Subcutaneous adipose tissue (tissue), 4 donors: ENCODE data around the gene GABRB1. TPM values are rescaled to one million over a fixed set of nuclear protein-coding genes. Genes with fewer than 3 reads are reported as not detected.

ENCODE experiments used
- total RNA-seq, 4 donors: library from RNA; depleted of rRNA; stranded (reverse); fragments of >200 nt; gene quantifications; one replicate each; pipeline ENCODE4 v1.1.0, GENCODE V29; 2016
- TF ChIP-seq, protein P1 (sequence below): fragments of 450-650 bp; IDR thresholded peaks from one replicate; pipeline ENCODE4 v1.5.1; 2016; ENCODE audit warnings: low read depth, mild to moderate bottlenecking, control low read depth, antibody characterized with exemption, moderate library complexity

The GABRB1 gene
- total RNA-seq, 4 donors from 2014 or later = not detected

DNA sequence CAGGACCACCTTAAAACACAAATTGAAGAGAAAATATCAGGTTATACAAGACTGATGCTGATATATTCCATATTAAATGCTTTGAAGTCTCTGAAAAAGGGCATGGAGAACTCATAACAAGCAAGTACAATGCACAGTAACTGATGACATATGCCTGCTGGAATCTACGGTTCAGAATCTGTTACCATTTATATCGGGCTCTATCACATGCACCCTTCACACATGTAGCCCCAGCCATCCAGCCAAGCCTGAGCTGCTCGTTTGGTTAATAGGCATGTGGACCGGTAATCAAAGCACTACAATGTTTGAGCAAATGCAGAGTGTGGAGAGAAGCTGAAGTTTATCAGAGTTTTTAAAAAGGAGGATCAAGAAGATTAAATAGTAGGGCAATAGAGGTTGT lies 420.3 kb downstream of the GABRB1 start:
- TF ChIP-seq, protein P1, sequence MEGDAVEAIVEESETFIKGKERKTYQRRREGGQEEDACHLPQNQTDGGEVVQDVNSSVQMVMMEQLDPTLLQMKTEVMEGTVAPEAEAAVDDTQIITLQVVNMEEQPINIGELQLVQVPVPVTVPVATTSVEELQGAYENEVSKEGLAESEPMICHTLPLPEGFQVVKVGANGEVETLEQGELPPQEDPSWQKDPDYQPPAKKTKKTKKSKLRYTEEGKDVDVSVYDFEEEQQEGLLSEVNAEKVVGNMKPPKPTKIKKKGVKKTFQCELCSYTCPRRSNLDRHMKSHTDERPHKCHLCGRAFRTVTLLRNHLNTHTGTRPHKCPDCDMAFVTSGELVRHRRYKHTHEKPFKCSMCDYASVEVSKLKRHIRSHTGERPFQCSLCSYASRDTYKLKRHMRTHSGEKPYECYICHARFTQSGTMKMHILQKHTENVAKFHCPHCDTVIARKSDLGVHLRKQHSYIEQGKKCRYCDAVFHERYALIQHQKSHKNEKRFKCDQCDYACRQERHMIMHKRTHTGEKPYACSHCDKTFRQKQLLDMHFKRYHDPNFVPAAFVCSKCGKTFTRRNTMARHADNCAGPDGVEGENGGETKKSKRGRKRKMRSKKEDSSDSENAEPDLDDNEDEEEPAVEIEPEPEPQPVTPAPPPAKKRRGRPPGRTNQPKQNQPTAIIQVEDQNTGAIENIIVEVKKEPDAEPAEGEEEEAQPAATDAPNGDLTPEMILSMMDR = no peak

DNA sequence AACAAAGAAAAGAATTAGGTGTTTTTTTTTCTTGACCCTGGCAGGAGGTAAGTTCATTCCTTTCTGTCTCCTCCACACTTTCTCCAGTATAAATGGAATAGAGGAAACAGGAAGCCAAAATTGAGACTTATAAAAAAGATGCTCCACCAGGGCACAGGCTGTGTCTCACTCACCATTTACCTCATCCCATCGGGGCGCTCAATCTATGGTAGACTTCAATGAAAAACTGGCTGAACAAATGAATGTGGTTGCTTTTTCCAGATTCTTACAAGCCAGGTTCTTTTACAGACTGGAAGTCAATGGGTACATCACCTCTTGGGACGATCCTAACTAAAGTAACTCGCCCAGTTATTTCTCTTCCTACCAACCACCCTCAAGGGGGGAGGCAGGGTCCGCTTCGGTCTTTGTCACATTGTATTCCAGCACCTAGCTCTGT lies 431.4 kb downstream of the GABRB1 start:
- TF ChIP-seq, protein P1 = no peak

DNA sequence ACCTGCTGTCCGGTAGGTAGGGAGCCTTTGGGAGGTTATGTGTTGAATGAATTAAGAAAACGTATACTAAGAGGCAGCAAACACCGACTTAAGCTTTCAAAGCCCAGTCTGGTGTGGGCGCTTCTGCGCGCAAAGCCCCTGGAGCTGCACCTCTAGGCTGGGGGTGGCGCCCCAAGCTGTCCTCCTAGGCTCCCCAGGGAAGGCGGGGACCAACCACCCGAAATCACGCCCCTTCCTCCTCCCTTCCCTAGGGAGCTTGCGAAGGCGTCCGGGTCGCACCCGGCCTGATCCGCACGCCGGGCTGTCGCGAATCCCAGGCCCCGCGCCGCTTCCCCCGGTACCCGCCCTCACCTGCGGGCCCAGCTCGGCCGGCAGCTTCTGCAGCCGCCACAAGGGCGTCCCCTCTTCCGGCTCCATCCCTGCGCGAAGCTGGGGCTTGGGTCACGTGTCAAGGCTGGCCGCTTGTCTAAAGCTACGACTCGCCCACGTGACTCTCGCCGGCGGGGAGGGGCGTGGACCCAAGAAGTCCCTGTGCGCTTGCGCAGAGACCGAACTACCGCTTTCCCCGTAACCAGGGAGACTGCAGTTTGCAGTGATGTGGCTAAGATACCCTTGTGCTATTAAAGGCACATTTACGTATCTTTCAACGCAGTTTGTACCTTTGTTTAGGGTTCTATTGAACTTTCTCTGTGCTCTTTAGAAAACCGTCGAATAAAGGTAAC lies 432.0 kb downstream of the GABRB1 start, which contains the start of gene COMMD8:
Gene COMMD8 (minus strand): TSS at position 468 of the 722 bp plus-strand sequence. CDS start 51 bp downstream, at position 417.
- TF ChIP-seq, protein P1 = no peak

DNA sequence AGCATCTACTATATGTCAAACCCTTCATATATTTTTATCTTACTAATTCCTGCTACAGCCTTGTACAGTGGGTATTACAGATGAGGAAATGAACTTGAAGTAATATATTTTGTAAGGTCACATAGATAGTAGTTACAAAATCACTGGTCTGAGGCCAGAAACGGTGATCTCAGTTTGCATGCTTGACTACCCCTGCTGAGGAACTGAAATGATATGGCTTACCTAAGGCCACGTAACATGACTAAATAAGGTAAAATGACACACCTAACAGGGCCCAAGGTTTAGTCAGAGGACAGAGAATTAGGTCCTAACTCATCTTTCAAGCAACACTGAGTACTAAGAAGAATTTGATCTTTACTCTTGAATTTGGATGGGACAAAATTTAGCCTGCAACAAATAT lies 433.6 kb downstream of the GABRB1 start:
- TF ChIP-seq, protein P1 = no peak

DNA sequence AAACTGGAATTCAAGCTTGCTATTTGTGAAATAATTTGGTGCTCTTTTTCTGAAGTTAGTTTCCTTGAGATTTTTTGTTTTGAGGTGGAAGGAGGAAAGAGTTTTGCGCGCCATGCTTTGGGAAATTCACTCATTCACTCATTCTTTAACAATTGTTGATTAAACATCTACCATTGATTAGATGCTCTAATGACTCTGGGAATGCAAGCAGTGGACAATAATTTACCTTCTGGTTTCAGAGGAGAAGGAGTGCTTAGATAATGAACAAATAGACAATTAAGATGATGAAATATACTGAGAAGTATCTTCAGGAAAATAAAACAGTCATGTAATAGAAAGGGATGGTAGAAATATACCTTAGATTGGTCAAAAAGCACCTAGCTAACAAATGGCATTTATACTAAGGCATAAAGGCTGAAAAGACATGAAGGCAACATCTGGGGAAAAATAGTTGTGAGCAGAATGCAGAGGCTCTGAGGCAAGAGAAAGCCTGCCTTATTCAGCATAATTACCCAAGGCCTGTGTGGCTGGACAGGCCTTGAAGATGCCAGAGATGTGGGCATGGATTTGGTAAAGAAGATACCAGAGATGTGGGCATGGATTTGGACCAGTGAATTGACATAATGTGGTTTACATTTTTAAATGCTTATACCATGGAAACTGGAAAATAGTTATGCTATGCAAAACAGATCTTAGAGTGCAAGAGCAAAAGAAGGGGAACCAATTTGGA lies 434.9 kb downstream of the GABRB1 start:
- TF ChIP-seq, protein P1 = no peak

DNA sequence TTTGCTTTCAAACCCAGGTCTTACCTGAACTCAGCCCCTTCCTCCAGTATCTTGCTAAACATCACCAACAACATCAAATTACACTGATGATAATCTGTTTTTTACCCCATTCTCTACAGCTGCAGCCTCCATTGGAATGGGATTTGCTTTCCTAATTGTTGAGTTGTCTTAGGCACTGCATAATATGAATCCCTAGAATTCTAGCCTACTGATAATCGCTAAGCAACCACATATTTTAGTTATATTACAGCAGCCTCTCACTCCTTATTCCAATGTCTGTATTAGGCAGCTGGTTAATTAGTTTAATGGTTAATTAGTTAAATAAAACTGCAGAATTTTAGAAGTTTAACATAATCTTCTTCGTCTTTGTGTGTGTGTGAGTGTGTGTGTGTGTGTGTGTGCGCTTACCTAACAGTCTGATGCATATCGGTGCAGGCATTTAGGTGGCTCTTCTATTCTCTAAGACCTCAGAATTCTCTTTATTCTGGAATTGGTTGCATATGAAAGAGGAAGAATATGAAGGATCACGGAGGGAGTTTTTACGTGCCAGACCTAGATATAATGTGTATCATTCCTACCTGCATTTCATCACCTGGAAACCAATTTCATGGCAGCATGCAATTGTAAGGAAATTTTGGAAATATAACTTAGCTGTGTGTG lies 437.5 kb downstream of the GABRB1 start:
- TF ChIP-seq, protein P1 = no peak

DNA sequence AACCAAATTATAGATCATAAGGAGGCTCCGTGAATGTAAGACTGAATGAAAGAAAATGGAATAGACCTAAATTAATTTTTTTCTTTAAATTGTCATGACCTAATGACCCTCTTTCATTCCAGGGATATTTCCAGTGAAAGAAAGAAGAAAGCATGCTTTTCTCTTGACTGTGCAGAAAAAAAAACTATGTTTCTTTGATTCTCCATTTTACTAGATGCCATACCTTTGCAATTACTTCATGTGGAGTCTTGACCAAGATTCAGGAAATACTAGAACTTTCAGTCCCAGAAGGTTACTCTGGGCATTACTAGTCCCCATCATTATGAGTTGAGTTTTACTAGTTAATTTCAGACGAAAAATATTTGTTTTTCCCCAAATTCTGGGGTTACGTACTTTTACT lies 438.6 kb downstream of the GABRB1 start:
- TF ChIP-seq, protein P1 = no peak
